Measurements from ENCODE around the gene VIL1. TPM values are rescaled to one million over a fixed set of nuclear protein-coding genes. Genes with fewer than 3 reads are reported as not detected.

The VIL1 gene
- total and polyA plus RNA-seq, 2 donors = 0.14 to 0.16 TPM

DNA sequence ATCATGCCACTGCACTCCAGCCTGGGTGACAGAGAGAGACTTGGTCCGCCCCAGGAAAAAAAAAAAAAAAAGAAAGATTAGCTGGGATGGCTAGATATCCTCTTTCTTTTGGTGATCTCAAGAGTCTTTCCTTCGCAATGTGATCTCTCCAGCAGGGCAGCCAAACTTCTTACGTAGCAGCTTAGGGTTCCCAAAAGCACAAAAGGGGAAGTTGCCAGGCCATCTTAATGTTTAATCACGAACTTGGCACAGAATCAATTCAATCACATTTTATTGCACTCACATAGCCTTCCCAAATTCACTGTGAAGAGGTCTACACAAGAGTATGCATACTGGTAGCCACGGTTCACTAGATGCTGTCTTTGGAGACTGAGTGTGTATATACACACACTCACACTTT lies 53.1 kb downstream of the VIL1 start:
- WGBS = 83% methylated on average over 5 of the region's 5 CpGs
- H3K9me3 ChIP-seq (ENCODE audit: control insufficient read depth in 2 of 2, insufficient read depth in 1 of 2, low read length in 1 of 2) = no peaks in the 10 kb centered on the region
- no peak overlapping the region for H3K4me3 ChIP-seq (ENCODE audit: low read length in 2 of 2)
- no peak overlapping the region for H3K27ac ChIP-seq (ENCODE audit: low read depth in 1 of 2, low read length in 1 of 2)
- H3K4me1 ChIP-seq (ENCODE audit: control insufficient read depth in 2 of 2, insufficient read depth in 2 of 2, low read length in 2 of 2) = no peaks in the 10 kb centered on the region
- peaks cover 14 to 45% of the 10 kb centered on the region in 2 donors for H3K36me3 ChIP-seq (ENCODE audit: control insufficient read depth in 2 of 2, insufficient read depth in 2 of 2, low read length in 1 of 2)
- no peaks in the 10 kb centered on the region for H3K27me3 ChIP-seq (ENCODE audit: control insufficient read depth in 2 of 2, insufficient read depth in 1 of 2, low read length in 1 of 2)
- no peak for DNase-seq (ENCODE audit: low read depth in 6 of 9, low spot score in 9 of 9)

DNA sequence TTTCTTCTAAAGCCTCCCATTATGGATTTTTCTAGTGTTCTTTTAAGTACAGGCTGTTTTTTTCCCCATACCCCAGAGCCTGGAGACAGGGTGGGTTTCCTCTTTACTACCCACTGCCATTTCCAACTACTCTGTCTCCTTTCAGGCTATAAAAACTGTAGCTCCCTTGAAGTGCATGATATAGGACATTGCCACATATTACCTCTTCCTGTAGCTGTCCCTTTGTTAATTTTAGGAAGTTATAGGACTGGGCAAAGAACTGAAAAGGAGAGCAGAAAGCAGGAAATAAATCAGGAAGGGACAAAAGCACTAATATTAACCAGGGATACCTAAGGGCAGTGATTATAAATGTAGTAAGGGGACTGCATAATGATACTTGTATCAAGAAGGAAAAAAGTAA lies 54.1 kb downstream of the VIL1 start:
- H3K4me3 ChIP-seq (ENCODE audit: low read length in 2 of 2) = no peak overlapping the region
- no peaks in the 10 kb centered on the region for H3K4me1 ChIP-seq (ENCODE audit: control insufficient read depth in 2 of 2, insufficient read depth in 2 of 2, low read length in 2 of 2)
- H3K9me3 ChIP-seq (ENCODE audit: control insufficient read depth in 2 of 2, insufficient read depth in 1 of 2, low read length in 1 of 2) = no peaks in the 10 kb centered on the region
- H3K27ac ChIP-seq (ENCODE audit: low read depth in 1 of 2, low read length in 1 of 2) = no peak overlapping the region
- no peak for DNase-seq (ENCODE audit: low read depth in 6 of 9, low spot score in 9 of 9)
- H3K27me3 ChIP-seq (ENCODE audit: control insufficient read depth in 2 of 2, insufficient read depth in 1 of 2, low read length in 1 of 2) = no peaks in the 10 kb centered on the region
- peaks cover 15 to 50% of the 10 kb centered on the region in 2 donors for H3K36me3 ChIP-seq (ENCODE audit: control insufficient read depth in 2 of 2, insufficient read depth in 2 of 2, low read length in 1 of 2)

DNA sequence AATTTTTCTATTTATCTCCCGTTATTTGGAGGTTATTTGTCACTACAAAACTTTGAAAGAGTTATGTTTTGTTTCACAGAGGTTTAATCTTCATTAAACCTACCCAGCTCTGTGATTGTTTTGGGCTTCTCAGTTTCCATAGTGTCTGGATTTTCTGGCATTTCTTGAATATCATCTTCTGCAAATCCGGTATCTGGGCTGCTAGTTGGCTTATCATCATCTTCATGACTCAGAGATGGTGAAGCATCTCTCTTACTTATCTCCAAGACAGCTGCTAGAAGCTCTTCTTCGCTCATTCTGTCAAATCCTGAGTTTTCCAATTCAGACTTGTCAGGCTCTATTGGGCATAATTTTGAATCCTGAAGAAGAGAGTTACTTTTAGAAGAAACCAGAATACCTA lies 55.6 kb downstream of the VIL1 start:
- Histone ChIP-seq H3K27ac (ENCODE audit: low read depth in 1 of 2, low read length in 1 of 2) (no peak overlapping the region), H3K4me3 (ENCODE audit: low read length in 2 of 2) (no peak overlapping the region), H3K9me3 (ENCODE audit: control insufficient read depth in 2 of 2, insufficient read depth in 1 of 2, low read length in 1 of 2) (no peaks in the 10 kb centered on the region), H3K36me3 (ENCODE audit: control insufficient read depth in 2 of 2, insufficient read depth in 2 of 2, low read length in 1 of 2) (peaks cover 18 to 57% of the 10 kb centered on the region in 2 donors), H3K27me3 (ENCODE audit: control insufficient read depth in 2 of 2, insufficient read depth in 1 of 2, low read length in 1 of 2) (no peaks in the 10 kb centered on the region), H3K4me1 (ENCODE audit: control insufficient read depth in 2 of 2, insufficient read depth in 2 of 2, low read length in 2 of 2) (no peaks in the 10 kb centered on the region)
- 96% methylated on average over 3 of the region's 3 CpGs for WGBS
- no peak for DNase-seq (ENCODE audit: low read depth in 6 of 9, low spot score in 9 of 9)

DNA sequence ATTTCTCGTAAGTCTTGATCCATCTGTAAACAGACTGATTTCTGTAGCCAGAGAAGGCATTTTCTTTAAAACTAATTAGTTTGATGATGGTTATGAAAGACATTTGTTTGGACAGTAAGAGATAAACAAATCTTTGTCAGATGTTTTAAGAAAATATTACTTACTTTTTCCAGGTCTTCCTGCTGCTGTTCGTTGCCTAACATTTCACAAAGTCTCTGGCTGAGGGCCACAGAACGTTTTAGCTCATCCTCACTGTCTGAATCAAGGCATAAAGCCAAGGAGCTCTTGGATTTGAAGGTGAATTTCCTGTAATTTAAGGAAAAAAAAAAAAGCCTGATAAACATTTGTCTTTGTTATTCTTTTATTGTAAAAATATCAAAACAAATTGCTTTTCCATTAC lies 57.8 kb downstream of the VIL1 start:
- DNase-seq (ENCODE audit: low read depth in 6 of 9, low spot score in 9 of 9) = no peak
- WGBS = 92% methylated on average over 3 of the region's 3 CpGs
- Histone ChIP-seq H3K4me1 (ENCODE audit: control insufficient read depth in 2 of 2, insufficient read depth in 2 of 2, low read length in 2 of 2) (no peaks in the 10 kb centered on the region), H3K9me3 (ENCODE audit: control insufficient read depth in 2 of 2, insufficient read depth in 1 of 2, low read length in 1 of 2) (no peaks in the 10 kb centered on the region), H3K27me3 (ENCODE audit: control insufficient read depth in 2 of 2, insufficient read depth in 1 of 2, low read length in 1 of 2) (no peaks in the 10 kb centered on the region), H3K4me3 (ENCODE audit: low read length in 2 of 2) (no peak overlapping the region), H3K27ac (ENCODE audit: low read depth in 1 of 2, low read length in 1 of 2) (no peak overlapping the region), H3K36me3 (ENCODE audit: control insufficient read depth in 2 of 2, insufficient read depth in 2 of 2, low read length in 1 of 2) (peaks cover 24 to 60% of the 10 kb centered on the region in 2 donors)

DNA sequence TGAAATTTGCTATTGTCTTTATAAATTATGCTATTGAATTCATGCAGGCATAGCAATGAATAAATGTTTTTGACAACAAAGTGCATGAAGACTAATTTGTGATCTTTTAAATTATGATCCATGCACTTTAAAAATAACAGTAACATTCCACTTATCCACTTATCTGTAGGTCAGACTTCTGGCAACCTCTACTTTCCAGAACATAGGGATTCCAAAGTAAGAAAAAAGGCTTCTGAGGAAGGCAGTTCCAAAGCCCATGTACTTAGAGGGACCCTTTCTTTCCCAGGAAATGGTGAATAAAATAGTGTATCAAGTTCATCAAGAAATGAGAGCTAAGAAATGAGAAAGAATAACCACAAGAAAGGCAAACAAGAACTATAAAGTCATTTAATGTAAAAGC lies 58.3 kb downstream of the VIL1 start:
- Histone ChIP-seq H3K4me3 (ENCODE audit: low read length in 2 of 2) (no peak overlapping the region), H3K36me3 (ENCODE audit: control insufficient read depth in 2 of 2, insufficient read depth in 2 of 2, low read length in 1 of 2) (peaks cover 23 to 62% of the 10 kb centered on the region in 2 donors), H3K4me1 (ENCODE audit: control insufficient read depth in 2 of 2, insufficient read depth in 2 of 2, low read length in 2 of 2) (no peaks in the 10 kb centered on the region), H3K9me3 (ENCODE audit: control insufficient read depth in 2 of 2, insufficient read depth in 1 of 2, low read length in 1 of 2) (no peaks in the 10 kb centered on the region), H3K27me3 (ENCODE audit: control insufficient read depth in 2 of 2, insufficient read depth in 1 of 2, low read length in 1 of 2) (no peaks in the 10 kb centered on the region), H3K27ac (ENCODE audit: low read depth in 1 of 2, low read length in 1 of 2) (no peak overlapping the region)
- DNase-seq (ENCODE audit: low read depth in 6 of 9, low spot score in 9 of 9) = no peak

DNA sequence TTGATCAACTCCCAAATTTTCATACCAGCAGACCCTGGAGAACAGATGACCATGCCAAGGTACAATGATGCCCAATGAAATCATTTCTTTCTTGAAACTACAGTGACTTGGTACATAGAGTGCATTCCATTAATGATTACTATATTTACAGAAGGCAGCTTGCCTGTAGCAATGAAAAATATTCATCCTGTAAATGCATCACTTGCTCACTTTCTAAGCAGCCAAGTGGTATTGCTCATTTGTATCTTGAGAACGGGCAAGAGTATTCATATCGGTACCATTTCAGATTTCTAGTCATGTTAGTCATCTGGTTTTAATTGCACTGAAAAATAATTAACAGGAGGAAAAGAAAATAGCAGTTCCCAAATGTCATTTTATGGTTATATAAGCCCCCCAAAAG lies 59.6 kb downstream of the VIL1 start:
- H3K4me1 ChIP-seq (ENCODE audit: control insufficient read depth in 2 of 2, insufficient read depth in 2 of 2, low read length in 2 of 2) = no peaks in the 10 kb centered on the region
- H3K4me3 ChIP-seq (ENCODE audit: low read length in 2 of 2) = no peak overlapping the region
- no peak for DNase-seq (ENCODE audit: low read depth in 6 of 9, low spot score in 9 of 9)
- H3K27ac ChIP-seq (ENCODE audit: low read depth in 1 of 2, low read length in 1 of 2) = no peak overlapping the region
- WGBS = 97% methylated on average over 2 of the region's 2 CpGs
- no peaks in the 10 kb centered on the region for H3K9me3 ChIP-seq (ENCODE audit: control insufficient read depth in 2 of 2, insufficient read depth in 1 of 2, low read length in 1 of 2)
- H3K36me3 ChIP-seq (ENCODE audit: control insufficient read depth in 2 of 2, insufficient read depth in 2 of 2, low read length in 1 of 2) = peaks cover 22 to 58% of the 10 kb centered on the region in 2 donors
- no peaks in the 10 kb centered on the region for H3K27me3 ChIP-seq (ENCODE audit: control insufficient read depth in 2 of 2, insufficient read depth in 1 of 2, low read length in 1 of 2)

DNA sequence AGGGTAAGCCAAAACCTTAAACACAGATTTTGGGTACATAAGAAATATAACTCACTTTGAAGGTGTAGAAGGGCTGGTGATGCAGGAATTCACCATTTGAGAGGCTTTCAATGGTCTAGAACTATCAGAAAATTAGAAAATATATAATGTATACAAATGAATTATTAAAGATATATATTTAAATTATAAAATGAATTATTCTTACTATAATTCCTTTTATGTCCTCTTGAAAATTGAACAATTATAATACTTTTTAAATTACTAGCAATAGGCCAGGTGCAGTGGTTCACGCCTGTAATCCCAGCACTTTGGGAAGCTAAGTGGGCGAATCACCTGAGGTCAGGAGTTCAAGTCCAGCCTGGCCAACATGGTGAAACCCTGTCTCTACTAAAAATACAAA lies 60.7 kb downstream of the VIL1 start:
- H3K9me3 ChIP-seq (ENCODE audit: control insufficient read depth in 2 of 2, insufficient read depth in 1 of 2, low read length in 1 of 2) = no peaks in the 10 kb centered on the region
- peaks cover 22 to 55% of the 10 kb centered on the region in 2 donors for H3K36me3 ChIP-seq (ENCODE audit: control insufficient read depth in 2 of 2, insufficient read depth in 2 of 2, low read length in 1 of 2)
- 96% methylated on average over 2 of the region's 2 CpGs for WGBS
- no peak for DNase-seq (ENCODE audit: low read depth in 6 of 9, low spot score in 9 of 9)
- H3K27ac ChIP-seq (ENCODE audit: low read depth in 1 of 2, low read length in 1 of 2) = no peak overlapping the region
- H3K4me1 ChIP-seq (ENCODE audit: control insufficient read depth in 2 of 2, insufficient read depth in 2 of 2, low read length in 2 of 2) = no peaks in the 10 kb centered on the region
- no peak overlapping the region for H3K4me3 ChIP-seq (ENCODE audit: low read length in 2 of 2)
- H3K27me3 ChIP-seq (ENCODE audit: control insufficient read depth in 2 of 2, insufficient read depth in 1 of 2, low read length in 1 of 2) = no peaks in the 10 kb centered on the region

DNA sequence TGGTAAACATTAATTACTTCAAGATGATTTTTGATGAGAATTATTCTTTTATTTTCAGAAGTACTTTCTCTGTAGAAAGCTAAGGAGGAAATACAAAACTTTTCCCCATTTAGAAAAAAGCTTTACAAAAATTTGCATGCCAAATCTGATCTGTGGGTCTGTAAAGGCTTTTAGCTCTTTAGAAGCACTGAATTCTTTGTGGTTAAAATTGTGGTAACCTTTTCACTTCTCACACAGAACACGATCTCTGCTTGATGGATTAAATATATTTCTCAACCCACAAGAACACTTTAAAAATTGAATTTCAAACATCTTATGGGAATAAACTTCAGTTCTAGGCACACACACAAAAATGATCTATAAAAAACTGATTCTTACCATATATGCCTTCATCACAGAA lies 63.7 kb downstream of the VIL1 start:
- 4% methylated on average over 1 of the region's 1 CpG for WGBS
- no peak overlapping the region for H3K27ac ChIP-seq (ENCODE audit: low read depth in 1 of 2, low read length in 1 of 2)
- H3K36me3 ChIP-seq (ENCODE audit: control insufficient read depth in 2 of 2, insufficient read depth in 2 of 2, low read length in 1 of 2) = peaks cover 12 to 51% of the 10 kb centered on the region in 2 donors
- DNase-seq (ENCODE audit: low read depth in 6 of 9, low spot score in 9 of 9) = peak in 1 of 9 donors; percentile 20
- H3K9me3 ChIP-seq (ENCODE audit: control insufficient read depth in 2 of 2, insufficient read depth in 1 of 2, low read length in 1 of 2) = no peaks in the 10 kb centered on the region
- H3K27me3 ChIP-seq (ENCODE audit: control insufficient read depth in 2 of 2, insufficient read depth in 1 of 2, low read length in 1 of 2) = no peaks in the 10 kb centered on the region
- H3K4me3 ChIP-seq (ENCODE audit: low read length in 2 of 2) = no peak overlapping the region
- no peaks in the 10 kb centered on the region for H3K4me1 ChIP-seq (ENCODE audit: control insufficient read depth in 2 of 2, insufficient read depth in 2 of 2, low read length in 2 of 2)

DNA sequence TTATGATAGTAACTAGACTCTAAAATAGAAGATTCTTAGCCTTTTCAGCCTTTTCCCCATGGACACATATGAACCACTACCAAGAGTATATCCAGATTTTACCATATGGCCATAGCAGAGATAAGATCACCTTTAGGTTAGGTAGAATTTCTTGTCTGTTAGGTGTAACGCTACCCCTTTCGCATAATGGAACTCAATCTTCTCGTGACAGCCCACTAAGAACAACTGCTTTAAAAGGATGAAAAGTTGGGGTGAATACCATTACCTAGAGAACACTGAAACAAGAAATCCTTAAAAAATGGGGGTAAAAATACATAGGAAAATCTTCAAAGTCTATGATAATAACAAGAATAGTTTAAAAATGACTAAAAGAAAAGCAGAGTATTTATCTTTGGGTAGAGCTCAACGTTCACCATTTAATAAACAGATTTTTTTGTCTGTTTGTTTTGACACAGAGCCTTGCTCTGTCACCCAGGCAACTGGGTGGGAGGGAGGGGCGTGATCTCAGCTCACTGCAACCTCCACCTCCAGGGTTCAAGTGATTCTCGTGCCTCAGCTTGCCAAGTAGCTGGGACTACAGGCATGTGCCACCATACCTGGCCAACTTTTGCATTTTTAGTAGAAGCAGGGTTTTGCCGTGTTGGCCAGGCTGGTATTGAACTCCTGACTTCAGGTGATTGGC lies 67.2 kb downstream of the VIL1 start:
- no peak overlapping the region for H3K27ac ChIP-seq (ENCODE audit: low read depth in 1 of 2, low read length in 1 of 2)
- no peaks in the 10 kb centered on the region for H3K4me1 ChIP-seq (ENCODE audit: control insufficient read depth in 2 of 2, insufficient read depth in 2 of 2, low read length in 2 of 2)
- no peaks in the 10 kb centered on the region for H3K9me3 ChIP-seq (ENCODE audit: control insufficient read depth in 2 of 2, insufficient read depth in 1 of 2, low read length in 1 of 2)
- WGBS = 95% methylated on average over 7 of the region's 7 CpGs
- peaks cover 12 to 54% of the 10 kb centered on the region in 2 donors for H3K36me3 ChIP-seq (ENCODE audit: control insufficient read depth in 2 of 2, insufficient read depth in 2 of 2, low read length in 1 of 2)
- H3K27me3 ChIP-seq (ENCODE audit: control insufficient read depth in 2 of 2, insufficient read depth in 1 of 2, low read length in 1 of 2) = no peaks in the 10 kb centered on the region
- H3K4me3 ChIP-seq (ENCODE audit: low read length in 2 of 2) = no peak overlapping the region
- no peak for DNase-seq (ENCODE audit: low read depth in 6 of 9, low spot score in 9 of 9)
